K562 (cell line): ENCODE data around the gene LRP4. TPM values are rescaled to one million over a fixed set of nuclear protein-coding genes. Genes with fewer than 3 reads are reported as not detected.
A peak's percentile ranks its signal among the peaks of the same experiment; 100 is the strongest.

ENCODE experiments used
- ATAC-seq: fragments of 200-7000 bp; cut with Tn5 transposase; 3 replicates; pipeline ENCODE4 v1.9.1; 2020; ENCODE audit warnings: moderate library complexity
- BruUV-seq: library from RNA; stranded (reverse); fragments of 400-500 nt; replicated peaks from 2 replicates; lab custom pipeline; 2021; lab: Mats Ljungman, UMichigan
- CTCF ChIA-PET: fragments of 300-600 bp; formaldehyde crosslinking; extraction: SDS; loops from one replicate; lab custom pipeline; 2021; ENCODE audit warnings: low intra/inter-chr PET ratio; lab: Yijun Ruan, JAX
- POLR2A ChIA-PET: fragments of 300-600, 350-650 bp; sonication (Branson Sonifier 250); formaldehyde crosslinking; extraction: SDS; loops from one replicate; lab custom pipeline; 2021; ENCODE audit warnings: antibody characterized with exemption, inconsistent platforms; lab: Yijun Ruan, JAX
- DNase-seq, 4 experiments: peaks; one replicate each; pipeline versions ENCODE4 v3.0.0 to v3.0.0-alpha.2; 2011 to 2018; ENCODE audit warnings: low spot score in 3 of 4, mixed read lengths in 3 of 4; ENCODE audit errors: extremely low read depth in 1 of 4
- FAIRE-seq: peaks from 2 replicates; lab custom pipeline; 2011; peaks lifted over from hg19 to GRCh38; lab: Jason Lieb, UNC
- H2AFZ ChIP-seq: 2 replicates; pipeline ENCODE4 v1.6.0; 2011; ENCODE audit warnings: low read depth, low read length, control low read depth, inconsistent platforms
- H3K27ac ChIP-seq: fragments of 200-600 bp; 3 replicates; pipeline ENCODE4 v1.8.0; 2011; ENCODE audit warnings: low read depth, mild to moderate bottlenecking, control low read depth, inconsistent platforms, low read length, moderate library complexity, mixed read lengths; ENCODE audit errors: extremely low read depth
- H3K27me3 ChIP-seq, 2 experiments: fragments of 300-600 bp in 1 of 2; 2 replicates in 1 of 2; 3 replicates in 1 of 2; pipeline versions ENCODE4 v1.6.0 to v1.8.0; 2011; ENCODE audit warnings: inconsistent platforms in 2 of 2, low read length in 2 of 2, mild to moderate bottlenecking in 1 of 2, mixed read lengths in 1 of 2, moderate library complexity in 1 of 2; ENCODE audit not compliant: control insufficient read depth in 2 of 2, insufficient read depth in 2 of 2
- H3K36me3 ChIP-seq: fragments of 300-600 bp; 3 replicates; pipeline ENCODE4 v1.8.0; 2011; ENCODE audit warnings: mild to moderate bottlenecking, low read length, inconsistent platforms; ENCODE audit not compliant: control insufficient read depth, insufficient read depth
- H3K4me1 ChIP-seq, 2 experiments: fragments of 200-600 bp in 1 of 2; replicated peaks in 1 of 2; 2 replicates in 1 of 2; 3 replicates in 1 of 2; pipeline versions ENCODE4 v1.5.1 to v1.8.0; 2011; ENCODE audit warnings: inconsistent platforms in 2 of 2, low read length in 2 of 2, mild to moderate bottlenecking in 1 of 2, mixed read lengths in 1 of 2, moderate library complexity in 1 of 2; ENCODE audit not compliant: control insufficient read depth in 2 of 2, insufficient read depth in 2 of 2
- H3K4me2 ChIP-seq: 2 replicates; pipeline ENCODE4 v1.6.1; 2011; ENCODE audit warnings: low read length, control low read depth, inconsistent platforms, mixed read lengths; ENCODE audit not compliant: insufficient read depth
- H3K4me3 ChIP-seq: fragments of 200-600 bp; sonication (generic), shearing (Covaris generic); 2 replicates; pipeline ENCODE4 v1.5.1; 2016; ENCODE audit warnings: control low read depth, inconsistent platforms
- H3K79me2 ChIP-seq: fragments of 200-600 bp; 3 replicates; pipeline ENCODE4 v1.8.0; 2011; ENCODE audit warnings: low read length, inconsistent platforms; ENCODE audit not compliant: control insufficient read depth, insufficient read depth
- H3K9ac ChIP-seq, 2 experiments: 2 replicates each; pipeline versions ENCODE4 v1.6.0 to v1.6.1; 2011; ENCODE audit warnings: low read depth in 2 of 2, low read length in 2 of 2, control low read depth in 1 of 2, inconsistent platforms in 1 of 2, mild to moderate bottlenecking in 1 of 2, mixed read lengths in 1 of 2; ENCODE audit not compliant: insufficient read depth in 1 of 2
- H3K9me1 ChIP-seq: one replicate; pipeline ENCODE4 v1.6.0; 2011; ENCODE audit warnings: inconsistent platforms, mild to moderate bottlenecking, low read length, moderate library complexity; ENCODE audit not compliant: control insufficient read depth, insufficient read depth
- H3K9me3 ChIP-seq: replicated peaks from 2 replicates; pipeline ENCODE4 v1.5.1; 2011; ENCODE audit warnings: low read depth, low read length, inconsistent platforms; ENCODE audit not compliant: control insufficient read depth, insufficient read depth
- H4K20me1 ChIP-seq: replicated peaks from 2 replicates; pipeline ENCODE4 v1.6.1; 2011; ENCODE audit warnings: low read length, inconsistent platforms, mixed read lengths; ENCODE audit not compliant: control insufficient read depth, insufficient read depth
- HDAC3 ChIP-seq: fragments of 450-650 bp; IDR thresholded peaks from 2 replicates; pipeline ENCODE4 v1.6.1; 2018; ENCODE audit warnings: borderline replicate concordance, mild to moderate bottlenecking, moderate library complexity; ENCODE audit not compliant: partially characterized antibody
- HMBOX1 ChIP-seq: sonication (generic); IDR thresholded peaks from 2 replicates; pipeline ENCODE4 v1.6.1; 2016
- ILF3 ChIP-seq: fragments of 450-650 bp; IDR thresholded peaks from 2 replicates; pipeline ENCODE4 v1.6.1; 2018; ENCODE audit warnings: antibody characterized with exemption, mild to moderate bottlenecking, moderate library complexity, borderline replicate concordance
- KDM1A ChIP-seq, 2 experiments: fragments of 450-650 bp; IDR thresholded peaks; 2 replicates each; pipeline ENCODE4 v1.6.1; 2016; ENCODE audit warnings: mild to moderate bottlenecking in 2 of 2
- KLF1 ChIP-seq: fragments of 450-650 bp; IDR thresholded peaks from 2 replicates; pipeline ENCODE4 v1.6.1; 2016; ENCODE audit warnings: missing genetic modification characterization, missing compliant biosample characterization
- RB1 ChIP-seq: fragments of 450-650 bp; IDR thresholded peaks from 2 replicates; pipeline ENCODE4 v1.6.1; 2017; ENCODE audit warnings: low read depth, mild to moderate bottlenecking
- SAFB2 ChIP-seq: fragments of 200-400 bp; formaldehyde crosslinking; IDR thresholded peaks from 2 replicates; pipeline ENCODE4 v1.6.1; 2018; ENCODE audit warnings: borderline replicate concordance, low read length, low read depth, moderate library complexity; ENCODE audit not compliant: severe bottlenecking
- SMC3 ChIP-seq: conservative IDR thresholded peaks from 2 replicates; pipeline ENCODE4 v1.6.1; 2011; ENCODE audit warnings: low read depth, low read length, improper control_type of control experiment; ENCODE audit not compliant: insufficient read depth
- TAF7 ChIP-seq: fragments of 450-650 bp; IDR thresholded peaks from 2 replicates; pipeline ENCODE4 v1.6.1; 2016; ENCODE audit warnings: missing genetic modification characterization, missing compliant biosample characterization
- ZNF609 ChIP-seq: sonication (generic); formaldehyde crosslinking; IDR thresholded peaks from 2 replicates; pipeline ENCODE4 v1.8.1; 2023; ENCODE audit warnings: missing genetic modification reagents, mild to moderate bottlenecking, borderline replicate concordance
- WGBS: fragments of 100-300 bp; shearing (Covaris generic); methylation state at CpG from one replicate; pipeline ENCODE4 v1.1.6; 2016; ENCODE audit warnings: low coverage, mixed read lengths; ENCODE audit not compliant: insufficient coverage; ENCODE audit errors: missing lambda C conversion rate; 5-methylcytosine and 5-hydroxymethylcytosine counted together
- in situ Hi-C: fragments of 300-500 bp; cut with MboI; formaldehyde crosslinking; loops from 4 replicates; pipeline ENCODE4 v1.15.0; 2018; ENCODE audit warnings: inconsistent platforms, mixed read lengths
- intact Hi-C: fragments of 100-400 bp; cut with micrococcal nuclease; formaldehyde crosslinking; loops from 2 replicates; pipeline ENCODE4 v1.14.2; 2022
- polyA plus RNA-seq, 8 experiments: library from polyadenylated mRNA; depleted of rRNA in 4 of 8; stranded (reverse) in 5 of 8; unstranded in 3 of 8; fragments of >200 nt; fragmentation: Nextera tagmentation in 2 of 8; fragmentation: Illumina TruSeq in 1 of 8; extraction: Ambion mirVana in 2 of 8; extraction: Trizol in 1 of 8; gene quantifications; 2 replicates each; pipeline versions ENCODE4 v1.2.1 to v1.2.3, GENCODE V29; 2011 to 2014; ENCODE audit warnings: inconsistent platforms in 1 of 8, missing spikeins in 1 of 8
- total RNA-seq, 7 experiments: library from RNA; depleted of rRNA in 6 of 7; stranded (reverse); fragments of >200 nt in 6 of 7; fragmentation: Illumina TruSeq in 2 of 7; extraction: Trizol in 2 of 7; gene quantifications; 2 replicates each; pipeline versions ENCODE4 v1.2.1 to v1.2.3, GENCODE V29; 2011 to 2021; ENCODE audit warnings: low replicate concordance in 1 of 7

Gene LRP4
- total and polyA plus RNA-seq, 9 of the 15 experiments (the other 6 are each of a cell fraction or from before 2014, with no cell fraction given), result 0.04 to 0.54 (median 0.10) TPM

- no peak overlapping the region for H3K27ac ChIP-seq
- no peak overlapping the region for H3K4me2 ChIP-seq
- 58% methylated on average over 3 of the region's 3 CpGs for WGBS
- ChIA-PET POLR2A (interaction anchor here (0.6 kb wide), 1 partner anchor 11 kb away, joined by 3 read pairs; no protein-coding TSS in a partner anchor), CTCF (no interaction called here)
- no TSS peak for BruUV-seq
- peaks cover 24 to 28% of the 10 kb centered on the region in 2 experiments; a peak in 4 of 5 replicates for H3K4me1 ChIP-seq
- no peak overlapping the region for H3K9ac ChIP-seq
- peaks cover 38% of the 10 kb centered on the region; the same call in 1 of the 3 replicates for H3K36me3 ChIP-seq
- in situ Hi-C loops, result no loop called here
- no peaks in the 10 kb centered on the region for H3K9me3 ChIP-seq
- H2AFZ ChIP-seq, result no peak overlapping the region
- intact Hi-C loops, result no loop called here
- H3K4me3 ChIP-seq, result no peak overlapping the region
- H3K27me3 ChIP-seq, result no peaks in the 10 kb centered on the region
- TF ChIP-seq HMBOX1 (peak; percentile 69), HDAC3 (no peak), TAF7 (tag) (no peak)
- DNase-seq, result no peak
- no peak for ATAC-seq
- H3K79me2 ChIP-seq, result peaks cover 97% of the 10 kb centered on the region
- FAIRE-seq, result no peak
- H3K9me1 ChIP-seq, result no peaks in the 10 kb centered on the region
- H4K20me1 ChIP-seq, result peaks cover 9% of the 10 kb centered on the region; the same call in 1 of the 2 replicates
Measured at GRCh38 chr11:46835897-46836296, 82.5 kb downstream of the LRP4 start.

- Histone ChIP-seq H2AFZ (no peak overlapping the region), H3K9ac (no peak overlapping the region), H3K4me1 (peaks cover 26 to 28% of the 10 kb centered on the region in 2 experiments; a peak in 4 of 5 replicates), H3K9me1 (no peaks in the 10 kb centered on the region), H3K36me3 (peaks cover 33% of the 10 kb centered on the region; the same call in 1 of the 3 replicates), H4K20me1 (peaks cover 9% of the 10 kb centered on the region; the same call in 1 of the 2 replicates), H3K9me3 (no peaks in the 10 kb centered on the region), H3K4me3 (no peak overlapping the region), H3K79me2 (peaks cover 96% of the 10 kb centered on the region), H3K27ac (no peak overlapping the region), H3K27me3 (no peaks in the 10 kb centered on the region), H3K4me2 (no peak overlapping the region)
- 92% methylated on average over 4 of the region's 4 CpGs for WGBS
- FAIRE-seq, result no peak
- BruUV-seq, result no TSS peak
- no peak for ATAC-seq
- intact Hi-C loops, result no loop called here
- in situ Hi-C loops, result no loop called here
- CTCF ChIA-PET, result no interaction called here
- DNase-seq, result no peak
- POLR2A ChIA-PET, result interaction anchor here (0.6 kb wide), 1 partner anchor 16 kb away, joined by 3 read pairs; no protein-coding TSS in a partner anchor
- TF ChIP-seq SAFB2, result no peak
- TF ChIP-seq KDM1A (IDR thresholded peaks at IDR 0.05), result no peak
- TF ChIP-seq ILF3, result no peak
- TF ChIP-seq SMC3, result no peak
- no peak for TF ChIP-seq KLF1 (tag)
- TF ChIP-seq RB1, result no peak
- TF ChIP-seq ZNF609, result no peak
Measured at GRCh38 chr11:46834821-46835220, 83.5 kb downstream of the LRP4 start.
